Ovary (tissue), 3 donors: ENCODE results near the gene SEMA4D.

Experiments used
- EP300 ChIP-seq: sonication (generic); formaldehyde crosslinking; IDR thresholded peaks from one replicate; pipeline ENCODE4 v1.6.1; 2017; ENCODE audit warnings: antibody characterized with exemption
- POLR2A ChIP-seq: fragments of 450-650 bp; IDR thresholded peaks from one replicate; pipeline ENCODE4 v1.6.1; 2017; ENCODE audit warnings: antibody characterized with exemption, mild to moderate bottlenecking, moderate library complexity
- TF ChIP-seq, protein P1 (sequence below), 3 donors: fragments of 450-650 bp in 2 of 3; fragments of 200-600 bp in 1 of 3; IDR thresholded peaks; one replicate each; pipeline versions ENCODE4 v1.5.1 to v1.8.0; 2016 to 2022; ENCODE audit warnings: antibody characterized with exemption in 3 of 3, mild to moderate bottlenecking in 1 of 3
- donor health status: DM: no; HTN: no; CAD: no.

- TF ChIP-seq, protein P1, sequence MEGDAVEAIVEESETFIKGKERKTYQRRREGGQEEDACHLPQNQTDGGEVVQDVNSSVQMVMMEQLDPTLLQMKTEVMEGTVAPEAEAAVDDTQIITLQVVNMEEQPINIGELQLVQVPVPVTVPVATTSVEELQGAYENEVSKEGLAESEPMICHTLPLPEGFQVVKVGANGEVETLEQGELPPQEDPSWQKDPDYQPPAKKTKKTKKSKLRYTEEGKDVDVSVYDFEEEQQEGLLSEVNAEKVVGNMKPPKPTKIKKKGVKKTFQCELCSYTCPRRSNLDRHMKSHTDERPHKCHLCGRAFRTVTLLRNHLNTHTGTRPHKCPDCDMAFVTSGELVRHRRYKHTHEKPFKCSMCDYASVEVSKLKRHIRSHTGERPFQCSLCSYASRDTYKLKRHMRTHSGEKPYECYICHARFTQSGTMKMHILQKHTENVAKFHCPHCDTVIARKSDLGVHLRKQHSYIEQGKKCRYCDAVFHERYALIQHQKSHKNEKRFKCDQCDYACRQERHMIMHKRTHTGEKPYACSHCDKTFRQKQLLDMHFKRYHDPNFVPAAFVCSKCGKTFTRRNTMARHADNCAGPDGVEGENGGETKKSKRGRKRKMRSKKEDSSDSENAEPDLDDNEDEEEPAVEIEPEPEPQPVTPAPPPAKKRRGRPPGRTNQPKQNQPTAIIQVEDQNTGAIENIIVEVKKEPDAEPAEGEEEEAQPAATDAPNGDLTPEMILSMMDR (IDR thresholded peaks at IDR 0.05): no peak
- no peak for TF ChIP-seq POLR2A
- TF ChIP-seq EP300: no peak
Observed at GRCh38 chr9:89529243-89530035, 31.5 kb upstream of the SEMA4D start.
